WI38 (cell line): ENCODE results near the gene SIPA1L3.
"Not testable (repeated sequence)": the region's sequence is repeated elsewhere in the genome, so short reads cannot be mapped to it uniquely, and the experiment has no call there.

Source experiments
- H3K4me3 ChIP-seq: 2 replicates; pipeline ENCODE4 v1.5.1; 2011; ENCODE audit warnings: low read depth, mild to moderate bottlenecking, control low read depth, low read length
- CTCF ChIP-seq: IDR thresholded peaks from 2 replicates; pipeline ENCODE4 v1.5.1; 2012; ENCODE audit warnings: low read depth, mild to moderate bottlenecking, control low read depth, low read length

Gene SIPA1L3

DNA sequence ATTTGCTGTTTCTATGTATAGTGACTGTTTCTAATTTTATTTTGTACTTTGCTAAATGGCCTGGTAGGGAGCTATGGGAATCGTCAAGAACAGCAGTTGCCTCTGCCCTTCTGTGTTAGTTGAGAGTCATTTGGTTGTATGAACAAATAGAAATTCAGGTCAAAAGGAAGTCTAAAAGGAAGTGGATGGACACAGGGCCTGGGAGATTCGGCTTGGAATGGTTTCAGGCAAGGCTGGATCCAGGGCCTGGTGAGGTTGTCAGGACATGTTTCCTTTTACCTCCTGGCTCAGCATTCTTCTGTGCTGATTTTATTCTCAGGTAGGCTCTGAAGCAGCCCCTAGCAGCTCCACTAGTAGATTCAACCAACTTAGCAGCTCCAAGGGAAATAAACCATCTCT lies 118.9 kb downstream of the SIPA1L3 start:
- TF ChIP-seq CTCF: no peak
- H3K4me3 ChIP-seq: no peak overlapping the region

DNA sequence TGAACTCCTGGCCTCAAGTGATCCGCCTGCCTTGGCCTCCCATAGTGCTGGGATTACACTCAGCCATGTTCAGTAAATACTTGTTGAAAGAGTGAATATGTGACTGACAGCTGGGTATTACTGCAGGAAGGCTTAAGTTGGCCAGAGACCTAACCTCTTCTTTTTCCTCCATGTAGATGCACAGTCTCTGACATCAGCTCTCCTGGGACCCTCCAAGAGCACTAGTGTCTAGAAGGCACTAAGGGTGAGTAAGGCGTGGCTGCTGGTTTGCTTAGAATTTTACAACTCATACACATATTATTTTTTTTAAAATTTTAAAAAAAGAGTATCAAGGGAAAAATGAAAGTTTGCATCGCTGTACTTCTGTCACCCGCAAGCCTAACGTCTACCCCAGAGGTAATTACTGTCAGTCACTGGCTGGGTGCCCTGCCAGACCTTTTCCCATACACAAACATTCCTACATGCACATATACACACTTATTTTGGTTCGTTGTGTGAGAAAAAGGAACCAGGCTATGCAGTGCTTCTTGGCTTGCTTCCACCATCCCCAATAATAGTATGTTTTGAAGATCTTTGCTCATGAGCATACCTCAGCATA lies 122.0 kb downstream of the SIPA1L3 start:
- no peak overlapping the region for H3K4me3 ChIP-seq
- TF ChIP-seq CTCF: no peak

DNA sequence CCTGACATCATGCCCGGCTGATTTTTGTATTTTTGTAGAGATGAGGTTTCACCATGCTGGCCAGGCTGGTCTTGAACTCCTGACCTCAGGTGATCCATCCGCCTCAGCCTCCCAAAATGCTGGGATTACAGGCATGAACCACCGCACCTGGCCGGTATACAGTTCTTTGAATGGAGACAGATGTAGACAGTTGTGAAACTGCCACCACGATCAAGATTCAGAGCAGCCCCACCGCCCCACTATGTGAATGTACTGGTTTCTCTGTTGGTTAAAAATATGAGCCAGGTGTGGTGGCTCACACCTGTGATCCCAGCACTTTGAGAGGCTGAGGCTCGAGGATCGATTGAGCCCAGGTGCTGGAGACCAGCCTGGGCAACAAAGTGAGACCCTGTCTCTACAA lies 123.0 kb downstream of the SIPA1L3 start:
- H3K4me3 ChIP-seq: not testable (repeated sequence)

DNA sequence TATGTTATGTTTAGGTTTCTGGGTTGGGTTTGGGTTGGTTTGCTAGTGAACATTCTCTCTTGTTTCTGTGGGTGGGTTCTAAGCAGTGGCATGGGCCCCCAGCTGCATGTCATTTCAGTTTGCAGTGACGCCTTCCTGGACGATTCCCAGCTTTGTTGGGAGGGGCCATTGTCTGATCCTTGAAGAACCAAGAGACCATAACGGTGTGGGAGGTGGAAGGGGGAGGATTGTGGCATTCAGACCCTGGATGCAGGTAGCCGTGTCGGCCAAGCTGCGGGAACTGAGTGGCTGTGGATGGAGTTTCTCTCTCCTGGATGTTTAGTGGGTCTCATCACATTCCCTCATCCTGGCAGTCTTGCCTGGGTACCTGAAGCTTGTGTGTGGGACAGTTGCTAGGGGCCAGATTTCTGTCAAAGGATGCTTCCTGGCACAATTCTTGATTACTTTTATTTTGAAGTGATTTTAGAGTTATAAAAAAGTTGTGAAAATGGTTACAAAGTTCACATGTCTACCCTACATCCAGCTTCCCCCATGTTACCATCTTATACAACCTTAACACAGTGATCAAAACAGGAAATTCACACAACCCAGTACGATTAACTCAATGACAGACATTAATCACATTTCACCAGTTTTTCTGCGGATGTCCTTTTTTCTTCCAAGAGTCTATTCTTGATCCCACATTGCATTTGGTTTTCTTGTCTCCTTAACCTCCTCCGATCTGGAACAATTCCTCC lies 123.8 kb downstream of the SIPA1L3 start:
- no peak for TF ChIP-seq CTCF

GRCh38 chr19:38031423-38031770 lies 124.4 kb downstream of the SIPA1L3 start:
- TF ChIP-seq CTCF: no peak
- no peak overlapping the region for H3K4me3 ChIP-seq

More for the DNA sequence above, 123.8 kb downstream of the SIPA1L3 start:
- H3K4me3 ChIP-seq: no peak overlapping the region

- no peak overlapping the region for H3K4me3 ChIP-seq
- TF ChIP-seq CTCF: no peak
Observed at GRCh38 chr19:38032151-38032550, 125.1 kb downstream of the SIPA1L3 start.

DNA sequence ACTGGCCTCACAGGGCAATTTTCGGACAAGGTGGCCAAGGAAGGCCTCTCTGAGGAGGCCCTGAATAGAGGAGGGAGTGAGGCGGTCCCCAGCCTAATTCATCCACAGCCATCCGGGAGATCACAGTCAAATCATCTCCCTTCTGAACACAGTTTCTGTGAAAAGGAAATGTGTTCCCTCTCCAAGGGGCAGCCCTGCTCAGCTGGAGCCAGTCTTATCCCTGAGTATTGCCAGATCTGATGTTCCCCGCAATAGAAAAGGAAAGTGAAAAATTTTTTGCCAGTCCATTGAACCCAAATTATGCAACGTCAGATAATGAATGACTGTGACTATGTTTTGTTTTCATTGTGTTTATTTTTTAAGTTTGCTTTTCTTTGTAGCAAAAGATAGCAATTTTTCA lies 125.9 kb downstream of the SIPA1L3 start:
- no peak for TF ChIP-seq CTCF

More for the DNA sequence above, 125.9 kb downstream of the SIPA1L3 start:
- no peak overlapping the region for H3K4me3 ChIP-seq
